ENCODE results near the gene DUSP8.
A peak's percentile ranks its signal among the peaks of the same experiment; 100 is the strongest.
"Not testable (repeated sequence)": the region's sequence is repeated elsewhere in the genome, so short reads cannot be mapped to it uniquely, and the experiment has no call there.

The DUSP8 gene

DNA sequence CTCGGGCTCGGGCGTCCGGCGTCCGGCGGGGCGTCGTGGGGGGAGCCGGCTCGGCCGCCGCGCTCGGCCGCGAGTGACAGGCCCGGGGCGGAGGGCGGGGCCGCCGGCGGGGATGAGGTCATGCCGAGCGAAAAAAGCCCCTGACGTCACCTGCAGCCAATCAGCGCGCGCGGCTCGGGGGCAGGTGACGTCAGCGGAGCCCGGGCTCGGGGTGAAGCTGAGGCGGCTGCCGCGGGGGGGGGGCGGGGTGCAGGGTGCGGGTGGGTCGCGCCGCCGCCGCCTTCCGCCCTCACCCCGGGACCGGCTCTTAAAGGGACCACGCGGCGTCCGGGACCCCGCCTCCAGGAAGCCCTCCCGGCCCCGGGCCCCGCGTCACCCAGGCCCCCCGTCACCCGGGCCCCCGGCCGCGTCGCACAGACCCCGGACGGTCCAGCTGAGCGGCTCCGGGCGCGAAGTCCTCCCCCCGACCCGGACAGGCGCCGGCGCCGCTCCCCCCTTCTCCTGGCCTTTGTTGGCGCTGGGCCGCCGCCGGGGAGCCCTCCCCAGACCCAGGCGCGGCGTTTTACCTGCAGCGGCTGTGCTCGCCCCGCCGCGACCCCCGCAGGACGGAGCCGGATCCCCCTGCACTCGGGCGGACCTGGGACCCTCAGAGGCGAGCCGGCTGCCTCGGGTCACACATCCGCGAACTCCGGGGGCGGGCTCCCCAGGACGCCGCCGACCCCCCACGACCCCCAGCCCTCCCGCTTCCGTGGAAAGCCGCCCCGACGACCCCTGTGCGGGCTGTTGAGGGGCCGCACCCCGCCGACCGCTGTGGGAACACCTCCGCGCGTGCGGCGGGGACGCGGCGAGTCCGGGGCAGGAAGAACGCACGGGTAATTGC is at the start of gene DUSP8:
DUSP8 (minus strand) TSS at position 75 of the 880 bp plus-strand sequence. CDS start 6,445 bp downstream, outside the sequence.
- DNase-seq (ENCODE audit: low spot score): peak; percentile 97
- TF ChIP-seq, protein P1, sequence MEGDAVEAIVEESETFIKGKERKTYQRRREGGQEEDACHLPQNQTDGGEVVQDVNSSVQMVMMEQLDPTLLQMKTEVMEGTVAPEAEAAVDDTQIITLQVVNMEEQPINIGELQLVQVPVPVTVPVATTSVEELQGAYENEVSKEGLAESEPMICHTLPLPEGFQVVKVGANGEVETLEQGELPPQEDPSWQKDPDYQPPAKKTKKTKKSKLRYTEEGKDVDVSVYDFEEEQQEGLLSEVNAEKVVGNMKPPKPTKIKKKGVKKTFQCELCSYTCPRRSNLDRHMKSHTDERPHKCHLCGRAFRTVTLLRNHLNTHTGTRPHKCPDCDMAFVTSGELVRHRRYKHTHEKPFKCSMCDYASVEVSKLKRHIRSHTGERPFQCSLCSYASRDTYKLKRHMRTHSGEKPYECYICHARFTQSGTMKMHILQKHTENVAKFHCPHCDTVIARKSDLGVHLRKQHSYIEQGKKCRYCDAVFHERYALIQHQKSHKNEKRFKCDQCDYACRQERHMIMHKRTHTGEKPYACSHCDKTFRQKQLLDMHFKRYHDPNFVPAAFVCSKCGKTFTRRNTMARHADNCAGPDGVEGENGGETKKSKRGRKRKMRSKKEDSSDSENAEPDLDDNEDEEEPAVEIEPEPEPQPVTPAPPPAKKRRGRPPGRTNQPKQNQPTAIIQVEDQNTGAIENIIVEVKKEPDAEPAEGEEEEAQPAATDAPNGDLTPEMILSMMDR (IDR thresholded peaks at IDR 0.05; ENCODE audit: borderline replicate concordance, control extremely low read depth, extremely low read depth, insufficient read depth, missing control alignments): no peak
- in situ Hi-C loops (cut with MboI; ENCODE audit: low sequenced_read_pairs, unreplicated experiment): no loop called here

DNA sequence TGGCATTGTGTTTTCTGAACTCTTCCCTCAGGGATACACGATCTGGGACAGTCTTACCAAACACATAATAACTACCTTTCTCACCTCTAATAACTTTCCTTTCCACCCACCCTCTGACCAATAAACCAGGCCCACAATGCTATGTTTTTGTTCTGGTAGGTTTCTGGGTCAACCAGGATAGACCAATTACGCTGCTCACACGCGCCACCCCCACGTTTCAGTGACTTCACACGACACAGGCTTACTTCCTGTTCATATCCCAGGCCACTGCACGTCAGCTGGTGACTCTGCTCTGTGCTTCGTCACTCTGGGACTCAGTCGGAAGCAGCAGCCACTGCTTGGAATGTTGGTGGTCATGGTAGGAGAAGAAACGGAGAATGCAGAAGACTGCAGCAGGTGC is 47.4 kb upstream of the DUSP8 start:
- TF ChIP-seq, protein P1 (IDR thresholded peaks at IDR 0.05; ENCODE audit: borderline replicate concordance, control extremely low read depth, extremely low read depth, insufficient read depth, missing control alignments): no peak
- DNase-seq (ENCODE audit: low spot score): no peak
- in situ Hi-C loops (cut with MboI; ENCODE audit: low sequenced_read_pairs, unreplicated experiment): no loop called here

- TF ChIP-seq, protein P1 (IDR thresholded peaks at IDR 0.05; ENCODE audit: borderline replicate concordance, control extremely low read depth, extremely low read depth, insufficient read depth, missing control alignments): no peak
- no peak for DNase-seq (ENCODE audit: low spot score)
- in situ Hi-C loops (cut with MboI; ENCODE audit: low sequenced_read_pairs, unreplicated experiment): no loop called here
Observed at GRCh38 chr11:1618231-1618630, 46.2 kb upstream of the DUSP8 start.

DNA sequence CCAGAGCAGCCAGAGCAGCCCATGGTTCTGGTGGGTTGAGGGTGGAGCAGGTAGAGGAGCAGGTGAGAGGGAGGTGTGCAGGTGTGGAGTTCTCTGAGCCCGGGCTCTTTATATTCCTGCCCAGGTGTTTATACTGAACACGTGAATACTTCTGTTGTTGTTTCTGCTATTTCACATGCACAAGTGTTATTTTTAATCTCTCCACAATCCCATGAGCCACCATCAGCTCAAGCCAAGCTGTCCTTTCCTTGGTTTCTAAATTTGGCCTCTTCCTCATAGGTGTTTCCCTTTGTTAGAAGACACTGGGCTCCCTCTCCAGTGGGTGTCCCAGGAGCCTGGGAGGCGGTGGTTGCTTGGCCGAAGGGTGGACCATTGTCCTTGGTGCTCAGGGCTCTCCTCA is 36.3 kb upstream of the DUSP8 start, which contains the start of gene KRTAP5-3:
KRTAP5-3 (minus strand) TSS at position 101 of the 400 bp plus-strand sequence; CDS start at position 23, 78 bp downstream.
- in situ Hi-C loops (cut with MboI; ENCODE audit: low sequenced_read_pairs, unreplicated experiment): no loop called here
- TF ChIP-seq, protein P1 (IDR thresholded peaks at IDR 0.05; ENCODE audit: borderline replicate concordance, control extremely low read depth, extremely low read depth, insufficient read depth, missing control alignments): no peak
- no peak for DNase-seq (ENCODE audit: low spot score)

GRCh38 chr11:1607901-1608300 is 35.8 kb upstream of the DUSP8 start:
- DNase-seq (ENCODE audit: low spot score); in situ Hi-C loops (cut with MboI; ENCODE audit: low sequenced_read_pairs, unreplicated experiment): not testable (repeated sequence)

DNA sequence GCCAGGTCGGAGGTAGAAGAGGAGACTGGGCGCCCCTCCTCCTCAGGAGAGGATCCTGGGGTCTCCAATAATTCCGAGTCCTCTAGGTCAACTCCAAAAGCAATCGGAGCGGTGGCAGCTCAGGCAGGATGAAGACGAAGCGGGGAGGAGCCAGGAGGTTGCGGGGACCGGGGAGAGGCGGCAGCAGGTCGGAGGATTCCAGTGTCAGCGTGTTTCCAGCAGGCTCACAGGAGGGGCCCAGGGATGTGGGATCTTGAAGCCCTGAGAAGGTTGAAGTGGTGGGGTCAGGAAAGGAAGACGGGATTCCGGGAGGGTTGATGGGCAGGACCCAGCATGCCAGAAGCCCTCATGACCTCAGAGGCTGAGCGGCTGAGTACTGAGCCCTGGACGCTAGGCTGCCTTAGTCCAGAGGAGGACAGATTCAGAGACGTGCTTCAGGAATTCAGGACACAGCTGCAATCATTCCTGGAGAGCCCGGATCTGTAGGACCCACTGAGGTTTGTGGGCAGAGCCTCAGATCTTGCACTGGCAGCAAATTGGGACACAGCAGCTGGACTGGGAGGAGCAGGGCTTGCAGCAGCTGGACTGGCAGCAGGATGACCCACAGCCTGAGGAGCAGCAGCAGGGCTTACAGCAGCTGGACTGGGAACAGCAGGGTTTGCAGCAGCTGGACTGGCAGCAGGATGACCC is 35.2 kb upstream of the DUSP8 start:
- in situ Hi-C loops (cut with MboI; ENCODE audit: low sequenced_read_pairs, unreplicated experiment); DNase-seq (ENCODE audit: low spot score): not testable (repeated sequence)

GRCh38 chr11:1605923-1606322 is 33.9 kb upstream of the DUSP8 start:
- in situ Hi-C loops (cut with MboI; ENCODE audit: low sequenced_read_pairs, unreplicated experiment): not testable (repeated sequence)
- DNase-seq (ENCODE audit: low spot score): peak; percentile 79

DNA sequence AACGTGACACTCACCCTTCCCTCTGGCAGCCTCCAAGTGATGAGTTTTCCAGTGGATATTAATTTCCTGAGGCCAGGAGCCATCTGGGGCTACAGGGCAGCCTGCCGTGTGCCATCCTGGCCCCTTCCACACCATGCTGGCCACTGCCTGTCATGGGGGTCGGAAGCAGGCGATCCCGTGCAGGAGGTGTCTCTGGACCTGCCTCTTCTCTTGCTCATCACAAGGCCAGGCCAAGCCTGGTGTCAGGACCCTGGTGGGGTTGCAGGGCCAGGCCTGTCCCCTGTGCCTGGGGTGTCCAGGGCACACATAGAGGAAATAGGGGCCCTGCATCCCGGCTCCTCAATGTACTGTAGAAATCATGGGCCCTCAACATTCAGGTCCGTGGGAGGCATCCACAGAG is 32.6 kb upstream of the DUSP8 start:
- DNase-seq (ENCODE audit: low spot score): no peak
- TF ChIP-seq, protein P1 (IDR thresholded peaks at IDR 0.05; ENCODE audit: borderline replicate concordance, control extremely low read depth, extremely low read depth, insufficient read depth, missing control alignments): no peak
- in situ Hi-C loops (cut with MboI; ENCODE audit: low sequenced_read_pairs, unreplicated experiment): no loop called here

All from GM13976 (cell line).